GM12891 (cell line): ENCODE data around the gene GEMIN7.

Source experiments
- PAX5 ChIP-seq: IDR thresholded peaks from 2 replicates; pipeline ENCODE4 v1.6.1; 2011; ENCODE audit warnings: low read length, moderate library complexity, mild to moderate bottlenecking; ENCODE audit not compliant: insufficient read depth, severe bottlenecking
- POLR2A ChIP-seq: IDR thresholded peaks from 2 replicates; pipeline ENCODE4 v1.6.1; 2011; ENCODE audit warnings: low read depth, low read length, control low read depth
- POLR2AphosphoS5 ChIP-seq: IDR thresholded peaks from 2 replicates; pipeline ENCODE4 v1.6.1; 2011; ENCODE audit warnings: low read depth, low read length, control low read depth
- POU2F2 ChIP-seq: IDR thresholded peaks from 2 replicates; pipeline ENCODE4 v1.6.1; 2011; ENCODE audit warnings: low read depth, mild to moderate bottlenecking, control low read depth, low read length, moderate library complexity
- SPI1 ChIP-seq: IDR thresholded peaks from 2 replicates; pipeline ENCODE4 v1.6.1; 2011; ENCODE audit warnings: low read depth, low read length, control low read depth
- TAF1 ChIP-seq: IDR thresholded peaks from 2 replicates; pipeline ENCODE4 v1.6.1; 2011; ENCODE audit warnings: low read depth, low read length, control low read depth

DNA sequence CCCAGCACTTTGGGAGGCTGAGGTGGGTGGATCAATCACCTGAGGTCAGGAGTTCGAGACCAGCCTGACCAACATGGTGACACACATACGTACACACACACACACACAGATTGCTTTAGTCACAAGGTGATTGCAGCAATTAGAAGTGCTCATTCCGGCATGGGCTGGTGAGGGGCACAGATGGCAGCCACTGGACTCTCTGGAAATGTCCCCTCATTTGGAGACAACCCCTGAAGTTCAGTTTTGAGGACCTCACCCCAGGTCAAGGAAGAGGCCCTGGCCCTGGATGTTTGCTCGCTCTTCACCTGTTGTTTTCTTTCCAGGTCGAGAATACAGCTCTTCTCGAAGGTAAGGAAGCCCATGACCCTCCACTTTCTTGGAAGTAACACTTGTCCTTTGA is 8.8 kb upstream of the GEMIN7 start:
- 0 out of 2 replicates have a peak, but pooled peaks have one; percentile 16 for TF ChIP-seq POLR2A
- peak; percentile 60; the same call in 1 of the 2 replicates for TF ChIP-seq POLR2AphosphoS5
- no peak for TF ChIP-seq TAF1
- TF ChIP-seq SPI1: no peak
- TF ChIP-seq PAX5: no peak
- no peak for TF ChIP-seq POU2F2
